ENCODE data around the gene DENND4A. TPM values are rescaled to one million over a fixed set of nuclear protein-coding genes. Genes with fewer than 3 reads are reported as not detected.

DENND4A gene
- total and polyA plus RNA-seq, 10 of the 15 experiments (the other 5 are each of a cell fraction or from before 2014, with no cell fraction given): 14.2 to 81.8 (median 34.1) TPM

GRCh38 chr15:65639509-65639908, 152.6 kb downstream of the DENND4A start:
- ChIA-PET SMC1A (ENCODE audit: uncharacterized antibody, unreplicated experiment) (interaction anchor here (0.6 to 3.6 kb wide), 7 partner anchors 8 to 277 kb away, joined by 3 to 43 read pairs (median 4); partner anchors contain the start of gene RAB11A), RAD21 (ENCODE audit: unreplicated experiment) (interaction anchor here (0.6 to 8.2 kb wide), 5 partner anchors 28 to 1255 kb away, joined by 3 to 69 read pairs (median 4); partner anchors contain the start of gene INTS14), CTCF (interaction anchor here (0.6 to 15.8 kb wide), 18 partner anchors 9 to 649 kb away, joined by 3 to 192 read pairs (median 8); no protein-coding TSS in a partner anchor), POLR2A (interaction anchor here (0.6 kb wide), 1 partner anchor 198 kb away, joined by 3 read pairs; no protein-coding TSS in a partner anchor)
- Histone ChIP-seq H3K9me3 (replicated peaks; ENCODE audit: control insufficient read depth, insufficient read depth, low read length) (no peaks in the 10 kb centered on the region), H3K4me2 (ENCODE audit: control insufficient read depth, insufficient read depth) (no peak overlapping the region), H2AFZ (ENCODE audit: control insufficient read depth, low read depth, low read length) (no peak overlapping the region), H3K36me3 (ENCODE audit: control insufficient read depth in 2 of 2, insufficient read depth in 2 of 2, low read length in 1 of 2) (no peaks in the 10 kb centered on the region; a peak in 1 of 4 replicates), H4K20me1 (ENCODE audit: control insufficient read depth, insufficient read depth) (no peaks in the 10 kb centered on the region), H3K4me1 (ENCODE audit: control insufficient read depth, insufficient read depth, low read length) (no peaks in the 10 kb centered on the region), H3K27ac (ENCODE audit: control insufficient read depth, insufficient read depth) (no peak overlapping the region), H3K9ac (ENCODE audit: control insufficient read depth, insufficient read depth, low read length) (no peak overlapping the region), H3K4me3 (no peak overlapping the region), H3K27me3 (replicated peaks in 1 of 2; ENCODE audit: control insufficient read depth in 2 of 2, insufficient read depth in 2 of 2, low read length in 1 of 2) (no peaks in the 10 kb centered on the region), H3K79me2 (ENCODE audit: control insufficient read depth, insufficient read depth, low read length) (no peaks in the 10 kb centered on the region)
- 62% methylated on average over 6 of the region's 6 CpGs for WGBS (ENCODE audit: insufficient coverage, insufficient replicate concordance, low lambda C conversion rate, missing lambda C conversion rate)
- FAIRE-seq (no peak), ATAC-seq (no peak; the same call in 2 of the 3 replicates), DNase-seq (ENCODE audit: low read depth, low spot score) (no peak)
- in situ Hi-C loops (cut with MboI): no loop called here
- intact Hi-C loops (cut with micrococcal nuclease; ENCODE audit: unreplicated experiment): loop anchor here (5.0 to 10.0 kb wide), 4 partner anchors 193 to 648 kb away; no protein-coding TSS in a partner anchor
- no TSS peak for BruUV-seq (replicated peaks)
- TF ChIP-seq HDGF (IDR thresholded peaks at IDR 0.05) (no peak), SIN3A (IDR thresholded peaks at IDR 0.05; ENCODE audit: low read depth, low read length) (no peak), RAD21 (IDR thresholded peaks at IDR 0.05; ENCODE audit: insufficient read depth, low read depth, low read length) (no peak), NFYA (IDR thresholded peaks at IDR 0.05; ENCODE audit: borderline replicate concordance, low read depth, low read length) (no peak), IRF3 (IDR thresholded peaks at IDR 0.05) (no peak), NR2C1 (IDR thresholded peaks at IDR 0.05) (no peak), EP300 (IDR thresholded peaks at IDR 0.05; ENCODE audit: borderline replicate concordance in 1 of 2, control insufficient read depth in 1 of 2, low read depth in 2 of 2, low read length in 2 of 2) (no peak), ESRRA (IDR thresholded peaks at IDR 0.05; ENCODE audit: low read length) (no peak), MXI1 (IDR thresholded peaks at IDR 0.05; ENCODE audit: low read depth, low read length) (no peak), IRF4 (IDR thresholded peaks at IDR 0.05; ENCODE audit: low read depth, low read length) (no peak), NKRF (conservative IDR thresholded peaks at IDR 0.05) (no peak), LARP7 (IDR thresholded peaks at IDR 0.05) (no peak), WRNIP1 (IDR thresholded peaks at IDR 0.05; ENCODE audit: borderline replicate concordance, low read depth, low read length) (no peak)
- TF ChIP-seq, protein P1, sequence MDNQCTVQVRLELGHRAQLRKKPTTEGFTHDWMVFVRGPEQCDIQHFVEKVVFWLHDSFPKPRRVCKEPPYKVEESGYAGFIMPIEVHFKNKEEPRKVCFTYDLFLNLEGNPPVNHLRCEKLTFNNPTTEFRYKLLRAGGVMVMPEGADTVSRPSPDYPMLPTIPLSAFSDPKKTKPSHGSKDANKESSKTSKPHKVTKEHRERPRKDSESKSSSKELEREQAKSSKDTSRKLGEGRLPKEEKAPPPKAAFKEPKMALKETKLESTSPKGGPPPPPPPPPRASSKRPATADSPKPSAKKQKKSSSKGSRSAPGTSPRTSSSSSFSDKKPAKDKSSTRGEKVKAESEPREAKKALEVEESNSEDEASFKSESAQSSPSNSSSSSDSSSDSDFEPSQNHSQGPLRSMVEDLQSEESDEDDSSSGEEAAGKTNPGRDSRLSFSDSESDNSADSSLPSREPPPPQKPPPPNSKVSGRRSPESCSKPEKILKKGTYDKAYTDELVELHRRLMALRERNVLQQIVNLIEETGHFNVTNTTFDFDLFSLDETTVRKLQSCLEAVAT (IDR thresholded peaks at IDR 0.05): no peak
- TF ChIP-seq, protein P2, sequence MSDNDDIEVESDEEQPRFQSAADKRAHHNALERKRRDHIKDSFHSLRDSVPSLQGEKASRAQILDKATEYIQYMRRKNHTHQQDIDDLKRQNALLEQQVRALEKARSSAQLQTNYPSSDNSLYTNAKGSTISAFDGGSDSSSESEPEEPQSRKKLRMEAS (IDR thresholded peaks at IDR 0.05; ENCODE audit: low read depth, low read length): no peak
- TF ChIP-seq, protein P3, sequence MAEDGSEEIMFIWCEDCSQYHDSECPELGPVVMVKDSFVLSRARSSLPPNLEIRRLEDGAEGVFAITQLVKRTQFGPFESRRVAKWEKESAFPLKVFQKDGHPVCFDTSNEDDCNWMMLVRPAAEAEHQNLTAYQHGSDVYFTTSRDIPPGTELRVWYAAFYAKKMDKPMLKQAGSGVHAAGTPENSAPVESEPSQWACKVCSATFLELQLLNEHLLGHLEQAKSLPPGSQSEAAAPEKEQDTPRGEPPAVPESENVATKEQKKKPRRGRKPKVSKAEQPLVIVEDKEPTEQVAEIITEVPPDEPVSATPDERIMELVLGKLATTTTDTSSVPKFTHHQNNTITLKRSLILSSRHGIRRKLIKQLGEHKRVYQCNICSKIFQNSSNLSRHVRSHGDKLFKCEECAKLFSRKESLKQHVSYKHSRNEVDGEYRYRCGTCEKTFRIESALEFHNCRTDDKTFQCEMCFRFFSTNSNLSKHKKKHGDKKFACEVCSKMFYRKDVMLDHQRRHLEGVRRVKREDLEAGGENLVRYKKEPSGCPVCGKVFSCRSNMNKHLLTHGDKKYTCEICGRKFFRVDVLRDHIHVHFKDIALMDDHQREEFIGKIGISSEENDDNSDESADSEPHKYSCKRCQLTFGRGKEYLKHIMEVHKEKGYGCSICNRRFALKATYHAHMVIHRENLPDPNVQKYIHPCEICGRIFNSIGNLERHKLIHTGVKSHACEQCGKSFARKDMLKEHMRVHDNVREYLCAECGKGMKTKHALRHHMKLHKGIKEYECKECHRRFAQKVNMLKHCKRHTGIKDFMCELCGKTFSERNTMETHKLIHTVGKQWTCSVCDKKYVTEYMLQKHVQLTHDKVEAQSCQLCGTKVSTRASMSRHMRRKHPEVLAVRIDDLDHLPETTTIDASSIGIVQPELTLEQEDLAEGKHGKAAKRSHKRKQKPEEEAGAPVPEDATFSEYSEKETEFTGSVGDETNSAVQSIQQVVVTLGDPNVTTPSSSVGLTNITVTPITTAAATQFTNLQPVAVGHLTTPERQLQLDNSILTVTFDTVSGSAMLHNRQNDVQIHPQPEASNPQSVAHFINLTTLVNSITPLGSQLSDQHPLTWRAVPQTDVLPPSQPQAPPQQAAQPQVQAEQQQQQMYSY (CRISPR knock-in tag; IDR thresholded peaks at IDR 0.05): no peak

All from GM12878 (cell line).